Common myeloid progenitor, CD34-positive (primary cell): ENCODE results near the gene ROR1.
"Not testable (repeated sequence)": the region's sequence is repeated elsewhere in the genome, so short reads cannot be mapped to it uniquely, and the experiment has no call there.

Experiments used
- CTCF ChIA-PET: fragments of 350-600 bp; sonication (Branson Sonifier 250); formaldehyde crosslinking; loops from one replicate; lab custom pipeline; 2021; ENCODE audit warnings: antibody characterized with exemption; lab: Charles Lee
- POLR2A ChIA-PET: fragments of 350-600 bp; sonication (Branson Sonifier 250); formaldehyde crosslinking; loops from one replicate; lab custom pipeline; 2021; ENCODE audit warnings: antibody characterized with exemption; lab: Charles Lee
- DNase-seq, 3 donors: peaks; one replicate each; pipeline versions ENCODE4 v3.0.0 to v3.0.0-alpha.2; 2013
- H3K27ac ChIP-seq, 2 experiments: 1 replicate in 1 of 2; 2 replicates in 1 of 2; pipeline ENCODE4 v1.7.0; 2013; ENCODE audit warnings: inconsistent platforms in 2 of 2, low read length in 2 of 2, mild to moderate bottlenecking in 2 of 2, low read depth in 1 of 2, moderate library complexity in 1 of 2; ENCODE audit not compliant: severe bottlenecking in 2 of 2, insufficient read depth in 1 of 2, poor library complexity in 1 of 2
- H3K27me3 ChIP-seq, 5 experiments: replicated peaks in 2 of 5; 1 replicate in 3 of 5; 2 replicates in 2 of 5; pipeline versions ENCODE4 v1.6.1 to v1.7.0; 2013; ENCODE audit warnings: low read length in 4 of 5, mild to moderate bottlenecking in 2 of 5, moderate library complexity in 2 of 5, inconsistent platforms in 1 of 5; ENCODE audit not compliant: insufficient read depth in 5 of 5, control insufficient read depth in 4 of 5
- H3K36me3 ChIP-seq, 4 experiments: 1 replicate in 2 of 4; 2 replicates in 2 of 4; pipeline versions ENCODE4 v1.6.1 to v1.7.0; 2013; ENCODE audit warnings: low read length in 3 of 4, control low read depth in 1 of 4, mild to moderate bottlenecking in 1 of 4; ENCODE audit not compliant: control insufficient read depth in 4 of 4, insufficient read depth in 4 of 4
- H3K4me1 ChIP-seq, 4 experiments: 1 replicate in 3 of 4; 2 replicates in 1 of 4; pipeline versions ENCODE4 v1.6.1 to v1.7.1; 2013; ENCODE audit warnings: low read length in 3 of 4, mild to moderate bottlenecking in 3 of 4, control low read depth in 1 of 4, inconsistent platforms in 1 of 4, moderate library complexity in 1 of 4; ENCODE audit not compliant: control insufficient read depth in 4 of 4, insufficient read depth in 4 of 4; ENCODE audit errors: control extremely low read depth in 1 of 4
- H3K4me3 ChIP-seq, 7 experiments: 1 replicate in 4 of 7; 2 replicates in 3 of 7; pipeline versions ENCODE4 v1.5.1 to v1.7.0; 2013; ENCODE audit warnings: mild to moderate bottlenecking in 7 of 7, low read length in 6 of 7, moderate library complexity in 6 of 7, inconsistent platforms in 2 of 7, low read depth in 2 of 7, control low read depth in 1 of 7; ENCODE audit not compliant: insufficient read depth in 4 of 7, control insufficient read depth in 1 of 7; ENCODE audit errors: extremely low read depth in 1 of 7
- H3K9me3 ChIP-seq, 5 experiments: 1 replicate in 4 of 5; 2 replicates in 1 of 5; pipeline versions ENCODE4 v1.6.1 to v1.7.1; 2013; ENCODE audit warnings: low read length in 4 of 5, mild to moderate bottlenecking in 2 of 5, inconsistent platforms in 1 of 5, low read depth in 1 of 5, moderate library complexity in 1 of 5; ENCODE audit not compliant: control insufficient read depth in 4 of 5, insufficient read depth in 2 of 5; ENCODE audit errors: control extremely low read depth in 1 of 5
- WGBS: methylation state at CpG from one replicate; pipeline ENCODE4 v1.1.5; 2013; ENCODE audit not compliant: insufficient coverage; 5-methylcytosine and 5-hydroxymethylcytosine counted together

Gene ROR1

GRCh38 chr1:63821091-63822005 is 47.5 kb downstream of the ROR1 start:
- Histone ChIP-seq H3K9me3 (peaks cover 0 to 1% (median 0%) of the 10 kb centered on the region in 5 experiments), H3K4me1 (no peaks in the 10 kb centered on the region), H3K4me3 (no peak overlapping the region), H3K27ac (no peak overlapping the region), H3K27me3 (peaks cover 0 to 2% (median 0%) of the 10 kb centered on the region in 5 experiments), H3K36me3 (no peaks in the 10 kb centered on the region)
- CTCF ChIA-PET: interaction anchor here (0.8 kb wide), 1 partner anchor 130 kb away, joined by 3 read pairs; no protein-coding TSS in a partner anchor
- POLR2A ChIA-PET: no interaction called here
- no peak for DNase-seq
- 83% methylated on average over 7 of the region's 8 CpGs for WGBS

- Histone ChIP-seq H3K4me1 (no peaks in the 10 kb centered on the region), H3K36me3 (no peaks in the 10 kb centered on the region), H3K27me3 (peaks cover 0 to 2% (median 0%) of the 10 kb centered on the region in 5 experiments), H3K4me3 (no peak overlapping the region), H3K9me3 (no peaks in the 10 kb centered on the region), H3K27ac (no peak overlapping the region)
- CTCF ChIA-PET: no interaction called here
- POLR2A ChIA-PET: no interaction called here
- no peak for DNase-seq
Measured at GRCh38 chr1:63822540-63822939, 48.7 kb downstream of the ROR1 start.

DNA sequence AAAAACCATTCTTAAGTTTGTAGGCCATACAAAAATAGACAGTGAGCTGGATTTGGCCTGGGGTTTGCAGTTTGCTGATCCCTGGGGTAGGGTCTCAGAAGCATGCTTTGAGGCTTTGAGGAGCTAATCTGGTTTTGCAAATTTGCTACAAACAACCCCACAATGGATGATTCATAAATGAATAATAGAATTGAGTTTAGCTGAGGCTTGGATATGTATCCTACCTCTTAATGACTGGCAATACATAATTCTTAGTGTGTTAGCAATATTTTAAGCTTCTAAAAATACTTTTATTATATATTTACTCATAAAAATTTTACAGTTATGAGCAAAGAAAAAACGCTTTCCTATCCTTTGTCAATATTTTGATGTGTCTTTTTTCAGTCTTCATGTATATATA is 50.6 kb downstream of the ROR1 start:
- Histone ChIP-seq H3K4me3 (no peak overlapping the region), H3K27ac (no peak overlapping the region), H3K9me3 (no peaks in the 10 kb centered on the region), H3K27me3 (peaks cover 0 to 2% (median 0%) of the 10 kb centered on the region in 5 experiments), H3K4me1 (no peaks in the 10 kb centered on the region), H3K36me3 (no peaks in the 10 kb centered on the region)
- ChIA-PET CTCF (interaction anchor here (1.1 kb wide), 1 partner anchor 14 kb away, joined by 3 read pairs; no protein-coding TSS in a partner anchor), POLR2A (no interaction called here)
- no peak for DNase-seq
- WGBS: no CpG with 5 or more reads among the region's 1 CpG

DNA sequence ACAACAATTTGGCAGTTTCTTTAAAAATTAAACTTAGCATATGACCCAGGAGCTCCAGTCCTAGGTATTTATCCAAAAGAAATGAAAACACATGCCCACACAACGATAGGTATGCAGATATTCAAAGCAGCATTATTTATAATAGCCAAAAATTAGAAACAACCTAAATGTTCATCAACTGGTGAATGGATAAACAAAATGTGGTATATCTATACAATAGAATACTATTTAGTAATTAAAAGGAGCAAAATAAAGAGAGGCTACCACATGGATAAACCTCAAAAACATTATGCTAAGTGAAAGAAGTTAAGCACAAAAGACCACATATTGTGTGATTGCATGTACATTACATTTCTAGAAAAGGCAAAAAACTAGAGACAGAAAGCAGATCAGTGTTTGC is 51.3 kb downstream of the ROR1 start:
- POLR2A ChIA-PET: no interaction called here

DNA sequence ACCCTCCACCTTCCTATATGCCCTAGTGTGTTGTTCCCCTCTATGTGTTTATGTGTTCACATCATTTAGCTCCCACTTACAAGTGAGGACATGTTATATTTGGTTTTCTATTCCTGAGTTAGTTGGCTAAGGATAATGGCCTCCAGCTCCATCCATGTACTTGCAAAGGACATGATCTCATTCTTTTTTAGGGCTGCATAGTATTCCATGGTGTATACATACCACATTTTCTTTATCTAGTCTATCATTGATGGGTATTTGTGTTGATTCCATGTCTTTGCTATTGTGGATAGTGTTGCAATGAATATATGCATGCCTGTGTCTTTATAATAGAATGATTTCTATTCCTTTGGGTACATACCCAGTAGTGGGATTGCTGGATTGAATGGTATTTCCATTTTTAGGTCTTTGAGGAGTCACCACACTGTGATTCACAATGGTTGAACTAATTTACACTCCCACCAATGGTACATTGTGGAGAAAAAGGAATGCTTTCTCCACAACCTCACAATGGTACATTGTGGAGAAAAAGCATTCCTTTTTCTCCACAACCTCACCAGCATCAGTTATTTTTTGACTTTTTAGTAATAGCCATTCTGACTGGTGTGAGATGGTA is 52.5 kb downstream of the ROR1 start:
- CTCF ChIA-PET, H3K9me3 ChIP-seq, H3K27me3 ChIP-seq, H3K4me3 ChIP-seq, H3K27ac ChIP-seq, H3K4me1 ChIP-seq, POLR2A ChIA-PET, H3K36me3 ChIP-seq, DNase-seq: not testable (repeated sequence)

More for the DNA sequence above, 51.3 kb downstream of the ROR1 start:
- H3K4me1 ChIP-seq: no peaks in the 10 kb centered on the region
- H3K36me3 ChIP-seq: no peaks in the 10 kb centered on the region
- H3K9me3 ChIP-seq: no peaks in the 10 kb centered on the region
- no peak for DNase-seq
- peaks cover 0 to 2% (median 0%) of the 10 kb centered on the region in 5 experiments for H3K27me3 ChIP-seq
- WGBS: no CpG with 5 or more reads among the region's 1 CpG
- H3K4me3 ChIP-seq: no peak overlapping the region
- no peak overlapping the region for H3K27ac ChIP-seq
- CTCF ChIA-PET: no interaction called here

GRCh38 chr1:63827411-63828321 is 53.8 kb downstream of the ROR1 start:
- no peaks in the 10 kb centered on the region for H3K27me3 ChIP-seq
- H3K36me3 ChIP-seq: no peaks in the 10 kb centered on the region
- no peak overlapping the region for H3K4me3 ChIP-seq
- no peak overlapping the region for H3K27ac ChIP-seq
- no peaks in the 10 kb centered on the region for H3K4me1 ChIP-seq
- ChIA-PET CTCF (no interaction called here), POLR2A (no interaction called here)
- H3K9me3 ChIP-seq: no peaks in the 10 kb centered on the region
- DNase-seq: no peak
- 94% methylated on average over 4 of the region's 5 CpGs for WGBS
